Measurements from ENCODE around the gene PTPN14. TPM values are rescaled to one million over a fixed set of nuclear protein-coding genes. Genes with fewer than 3 reads are reported as not detected.
A peak's percentile ranks its signal among the peaks of the same experiment; 100 is the strongest.

The PTPN14 gene
- total RNA-seq, 4 donors from 2014 or later, result 59.4 to 118 (median 66.1) TPM

DNA sequence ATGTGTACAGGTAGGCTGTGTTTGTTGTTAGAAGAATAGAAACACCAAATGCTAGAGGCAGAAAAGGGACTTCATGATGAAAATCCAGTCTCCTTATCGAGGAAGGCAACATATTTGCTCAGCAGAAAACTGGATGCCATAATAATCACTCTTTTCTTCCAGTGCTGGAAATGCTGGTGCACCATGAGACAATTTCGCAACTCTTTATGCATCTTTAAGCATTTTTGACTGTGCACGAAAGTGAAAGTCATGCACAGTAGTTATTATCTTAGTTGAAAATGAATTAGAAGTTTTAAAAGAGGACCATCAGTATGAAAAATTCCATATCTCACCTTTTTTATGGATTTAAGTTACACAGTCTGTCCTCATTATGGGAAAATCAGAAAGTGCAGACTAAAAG lies 241.4 kb downstream of the PTPN14 start:
- intact Hi-C loops (cut with DNase I; ENCODE audit: low total_unique reads), result no loop called here
- no peak for DNase-seq (ENCODE audit: low spot score in 2 of 2)
- TF ChIP-seq, protein P1, sequence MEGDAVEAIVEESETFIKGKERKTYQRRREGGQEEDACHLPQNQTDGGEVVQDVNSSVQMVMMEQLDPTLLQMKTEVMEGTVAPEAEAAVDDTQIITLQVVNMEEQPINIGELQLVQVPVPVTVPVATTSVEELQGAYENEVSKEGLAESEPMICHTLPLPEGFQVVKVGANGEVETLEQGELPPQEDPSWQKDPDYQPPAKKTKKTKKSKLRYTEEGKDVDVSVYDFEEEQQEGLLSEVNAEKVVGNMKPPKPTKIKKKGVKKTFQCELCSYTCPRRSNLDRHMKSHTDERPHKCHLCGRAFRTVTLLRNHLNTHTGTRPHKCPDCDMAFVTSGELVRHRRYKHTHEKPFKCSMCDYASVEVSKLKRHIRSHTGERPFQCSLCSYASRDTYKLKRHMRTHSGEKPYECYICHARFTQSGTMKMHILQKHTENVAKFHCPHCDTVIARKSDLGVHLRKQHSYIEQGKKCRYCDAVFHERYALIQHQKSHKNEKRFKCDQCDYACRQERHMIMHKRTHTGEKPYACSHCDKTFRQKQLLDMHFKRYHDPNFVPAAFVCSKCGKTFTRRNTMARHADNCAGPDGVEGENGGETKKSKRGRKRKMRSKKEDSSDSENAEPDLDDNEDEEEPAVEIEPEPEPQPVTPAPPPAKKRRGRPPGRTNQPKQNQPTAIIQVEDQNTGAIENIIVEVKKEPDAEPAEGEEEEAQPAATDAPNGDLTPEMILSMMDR (IDR thresholded peaks at IDR 0.05), result no peak
- TF ChIP-seq POLR2A (IDR thresholded peaks at IDR 0.05), result no peak
- 74 to 77% methylated on average over 3 of the region's 3 CpGs for WGBS, 2 donors
- H3K4me3 ChIP-seq (ENCODE audit: low read depth, poor library complexity, severe bottlenecking), result no peak overlapping the region

DNA sequence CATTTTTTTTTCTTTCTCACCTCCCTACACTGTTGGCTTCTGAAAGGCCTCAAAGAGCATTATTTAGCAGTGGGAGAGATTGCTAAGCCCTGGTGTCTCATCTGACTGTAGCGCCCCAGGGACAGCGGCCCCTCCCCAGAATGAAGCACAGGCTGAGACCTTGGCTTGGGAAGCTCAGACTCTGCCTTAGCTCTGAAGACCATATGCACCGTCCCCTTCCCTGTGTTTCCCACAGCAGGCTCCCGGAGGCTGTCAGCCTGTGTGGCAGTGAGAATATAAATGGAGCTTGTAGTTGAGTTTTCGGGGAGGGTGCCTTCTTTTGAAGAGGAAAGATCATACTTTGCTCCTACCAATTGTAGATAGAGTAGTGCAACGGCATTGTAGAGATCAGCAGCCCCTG lies 245.1 kb downstream of the PTPN14 start:
- DNase-seq (ENCODE audit: low spot score in 2 of 2), result peak in 1 of 2 donors; percentile 49
- 89 to 97% methylated on average over 6 of the region's 6 CpGs for WGBS, 2 donors
- intact Hi-C loops (cut with DNase I; ENCODE audit: low total_unique reads), result no loop called here
- no peak overlapping the region for H3K4me3 ChIP-seq (ENCODE audit: low read depth, poor library complexity, severe bottlenecking)
- no peak for TF ChIP-seq POLR2A (IDR thresholded peaks at IDR 0.05)
- TF ChIP-seq, protein P1 (IDR thresholded peaks at IDR 0.05), result no peak

DNA sequence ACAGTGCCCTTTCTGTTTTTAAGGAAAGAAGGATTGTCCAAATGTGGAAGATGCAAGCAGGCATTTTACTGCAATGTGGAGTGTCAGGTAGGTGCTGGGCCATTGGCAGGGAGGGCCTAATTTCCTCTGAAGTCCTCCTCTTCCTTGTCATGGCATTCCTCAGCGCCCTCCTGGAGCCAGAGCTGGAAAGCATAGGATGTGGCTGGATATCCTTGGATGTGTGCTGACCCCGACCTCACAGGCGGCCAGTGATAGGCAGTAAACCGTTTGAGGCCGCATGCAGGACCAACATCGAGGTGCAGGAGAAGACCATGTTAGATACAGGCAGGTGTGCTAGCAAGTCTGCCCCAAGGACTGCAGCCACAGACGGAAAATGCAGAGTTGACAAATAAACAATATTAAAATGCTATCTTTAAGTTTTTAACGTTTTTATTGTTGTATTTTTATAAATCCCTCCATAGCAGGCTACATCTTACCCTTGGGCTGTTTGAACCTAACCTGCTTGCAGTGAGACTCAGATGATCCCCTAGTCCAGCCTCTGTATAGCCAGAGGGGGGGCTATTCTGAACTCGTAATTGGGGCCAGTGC lies 246.1 kb downstream of the PTPN14 start:
- TF ChIP-seq, protein P1 (IDR thresholded peaks at IDR 0.05), result no peak
- TF ChIP-seq POLR2A (IDR thresholded peaks at IDR 0.05), result no peak
- DNase-seq (ENCODE audit: low spot score in 2 of 2), result peak in 1 of 2 donors; percentile 57
- whole genome bisulfite sequencing, 2 donors, result 88 to 91% methylated on average over 9 of the region's 9 CpGs
- no peak overlapping the region for H3K4me3 ChIP-seq (ENCODE audit: low read depth, poor library complexity, severe bottlenecking)
- intact Hi-C loops (cut with DNase I; ENCODE audit: low total_unique reads), result no loop called here

DNA sequence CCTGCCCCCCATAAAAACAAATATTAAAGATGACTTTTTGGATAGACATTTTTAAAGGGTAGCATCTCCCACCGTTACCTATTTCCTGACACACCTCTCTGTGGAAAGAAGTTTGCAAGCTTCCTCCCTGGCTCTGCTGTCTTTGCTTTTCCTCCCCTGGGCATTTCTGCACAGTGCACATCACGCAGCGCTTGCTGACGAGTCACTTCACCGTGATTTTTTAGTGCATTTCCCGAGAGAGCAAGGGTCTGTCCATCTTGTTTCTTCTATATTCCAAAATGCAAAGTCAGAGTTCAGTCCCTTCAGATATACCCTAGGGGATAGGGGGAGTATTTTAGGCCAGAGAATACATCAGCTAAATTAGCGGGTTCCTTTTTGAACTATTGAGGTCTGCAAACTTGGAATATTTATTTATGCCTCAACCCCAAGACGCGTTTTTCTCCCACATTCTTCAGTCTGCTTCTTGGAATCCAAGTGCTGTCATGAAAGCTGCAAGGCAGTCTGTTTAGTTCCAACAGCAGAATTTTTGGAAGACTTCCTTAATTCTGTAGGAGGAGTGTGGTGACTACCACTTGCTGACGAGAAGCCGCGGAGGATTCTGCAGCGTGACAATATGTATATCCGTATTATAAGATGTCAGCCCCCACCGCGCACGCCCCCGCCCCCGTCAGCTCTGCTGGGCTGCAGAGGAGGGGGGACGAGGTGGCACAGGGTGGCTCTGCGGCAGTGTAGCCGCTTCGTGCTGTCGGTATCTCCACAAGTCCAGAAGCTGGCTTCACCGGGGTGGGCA lies 248.1 kb downstream of the PTPN14 start:
- TF ChIP-seq, protein P1 (IDR thresholded peaks at IDR 0.05), result no peak
- no peak for TF ChIP-seq POLR2A (IDR thresholded peaks at IDR 0.05)
- no peak overlapping the region for H3K4me3 ChIP-seq (ENCODE audit: low read depth, poor library complexity, severe bottlenecking)
- peak in 1 of 2 donors; percentile 76 for DNase-seq (ENCODE audit: low spot score in 2 of 2)
- intact Hi-C loops (cut with DNase I; ENCODE audit: low total_unique reads), result no loop called here
- WGBS, 2 donors, result 64 to 71% methylated on average over 25 of the region's 25 CpGs

DNA sequence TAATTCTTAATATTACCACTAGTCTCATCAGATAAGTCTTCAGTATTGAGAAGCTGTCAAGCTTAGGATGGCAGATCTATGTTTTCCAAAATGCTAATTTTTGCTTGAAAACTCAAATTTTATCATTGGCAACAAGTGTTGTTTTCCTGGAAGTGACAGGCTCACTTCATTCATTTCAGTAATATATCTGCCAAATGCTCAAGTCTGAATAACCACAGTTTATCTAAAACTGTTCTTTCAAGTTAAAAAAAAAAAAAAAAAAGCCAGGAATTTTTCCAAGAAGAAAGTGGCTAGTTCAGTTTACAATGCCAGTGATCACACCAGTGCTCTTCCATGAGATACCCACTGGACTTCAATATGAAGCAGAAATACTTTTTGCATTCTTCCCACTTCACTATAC lies 249.9 kb downstream of the PTPN14 start:
- TF ChIP-seq POLR2A (IDR thresholded peaks at IDR 0.05), result no peak
- TF ChIP-seq, protein P1 (IDR thresholded peaks at IDR 0.05), result no peak
- DNase-seq (ENCODE audit: low spot score in 2 of 2), result no peak
- intact Hi-C loops (cut with DNase I; ENCODE audit: low total_unique reads), result no loop called here

More for the DNA sequence above, 249.9 kb downstream of the PTPN14 start:
- no peak overlapping the region for H3K4me3 ChIP-seq (ENCODE audit: low read depth, poor library complexity, severe bottlenecking)

Measured in lower leg skin (tissue), 4 donors.